NCI-H1694 treated with DMSO at 0.1 percent for 48 hours (cell line): ENCODE measurements around the gene CACNA2D1.
A peak's percentile ranks its signal among the peaks of the same experiment; 100 is the strongest.
"Not testable (repeated sequence)": the region's sequence is repeated elsewhere in the genome, so short reads cannot be mapped to it uniquely, and the experiment has no call there.

Experiments used
- DNase-seq: peaks from one replicate; lab custom pipeline; 2025; lab: John Stamatoyannopoulos, UW

CACNA2D1 gene

DNA sequence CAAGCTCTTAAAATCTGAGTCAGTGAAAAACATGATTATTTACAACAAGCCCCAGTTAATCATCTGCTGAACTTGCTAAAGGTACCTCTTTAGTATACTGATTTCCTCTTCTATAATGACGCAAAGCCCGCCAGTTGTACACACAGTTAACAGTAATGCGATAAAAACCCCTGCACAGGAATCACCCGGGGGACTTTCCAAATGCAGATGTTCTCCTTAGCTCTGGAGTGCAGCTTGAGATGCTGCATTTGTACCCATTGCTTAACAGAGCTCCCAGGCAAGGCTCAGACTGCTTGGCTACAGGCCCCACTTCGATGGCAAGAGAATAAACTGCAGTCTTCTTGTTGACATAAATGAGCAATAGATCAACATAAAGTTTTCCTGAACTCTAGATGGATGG, 394.1 kb downstream of the CACNA2D1 start:
- DNase-seq: no peak

DNA sequence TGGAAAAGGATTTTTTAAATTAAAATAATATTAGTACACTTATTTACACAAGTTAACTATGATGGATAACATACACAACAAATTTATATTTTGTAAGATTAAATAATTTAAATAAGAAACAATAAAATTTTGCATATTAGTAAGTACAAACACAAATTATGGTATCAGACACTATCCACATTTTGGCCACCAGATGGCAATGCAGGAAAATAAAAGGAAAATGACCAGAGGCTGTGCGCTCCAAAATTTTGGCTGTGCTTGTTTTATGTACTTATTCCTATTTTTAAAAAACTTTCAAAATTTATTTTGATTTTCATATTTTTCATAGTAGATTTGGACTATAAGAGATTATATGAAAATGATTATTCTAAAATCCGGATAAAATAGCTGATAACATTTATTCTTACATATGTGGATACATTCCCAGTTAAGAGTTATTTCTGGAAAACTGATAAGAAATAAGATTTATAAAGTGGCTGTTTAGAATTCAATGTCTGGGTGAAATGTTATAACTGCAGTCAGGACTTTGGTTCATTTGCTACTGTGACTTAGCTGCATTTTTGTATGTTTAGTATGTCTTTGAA, 399.0 kb downstream of the CACNA2D1 start:
- DNase-seq: peak; percentile 41

DNA sequence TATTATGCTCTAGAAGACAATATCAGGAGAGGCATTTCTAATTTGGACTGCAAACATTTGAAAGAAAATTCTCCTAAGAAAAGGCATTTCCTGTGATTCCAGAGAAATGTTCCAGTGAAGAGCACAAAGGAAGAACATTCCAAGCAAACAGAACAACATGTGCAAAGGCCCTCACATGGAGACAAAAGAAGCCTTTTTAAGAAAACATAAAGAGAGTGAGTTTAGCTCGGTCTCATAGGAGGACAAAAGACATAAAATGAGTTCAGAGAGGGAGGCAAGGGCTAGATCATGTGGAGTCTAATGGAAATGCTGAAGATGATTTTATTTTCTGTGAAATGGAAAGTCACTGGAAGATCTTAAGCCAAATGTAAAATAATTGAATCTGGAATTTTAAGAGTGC, 404.0 kb downstream of the CACNA2D1 start:
- no peak for DNase-seq

DNA sequence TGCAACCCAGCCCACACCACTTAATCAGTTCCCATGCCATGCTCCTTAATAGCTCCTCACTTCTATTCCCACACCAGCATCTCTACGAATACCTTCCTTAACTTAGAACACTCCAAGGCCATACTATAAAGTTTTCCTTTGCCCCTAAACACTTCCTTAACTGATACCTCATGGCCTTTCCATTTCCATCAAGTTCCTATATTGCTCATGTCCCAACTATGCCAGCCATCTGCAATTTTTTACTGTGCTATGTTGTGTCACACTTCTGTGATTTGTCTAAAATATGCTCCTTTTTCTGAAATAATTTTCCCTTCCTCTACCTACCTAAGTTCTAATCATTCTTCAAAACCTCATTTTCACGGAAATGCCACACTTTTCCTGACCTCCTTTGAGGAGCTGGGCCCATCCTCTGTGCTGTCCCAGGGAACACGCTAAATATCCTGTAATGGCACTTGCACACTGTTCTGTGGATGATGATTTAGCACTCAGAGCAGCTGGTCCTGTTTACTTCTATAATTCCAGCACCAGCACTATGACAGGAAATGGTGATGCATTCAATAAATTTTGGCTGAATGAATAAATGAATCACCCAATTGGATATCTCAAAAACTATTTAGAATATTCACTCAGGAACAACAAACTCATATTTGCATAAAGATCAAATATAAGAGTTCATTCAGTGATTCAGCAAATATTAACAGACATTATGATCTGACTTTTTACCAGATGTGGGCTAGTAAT, 407.3 kb downstream of the CACNA2D1 start:
- no peak for DNase-seq

DNA sequence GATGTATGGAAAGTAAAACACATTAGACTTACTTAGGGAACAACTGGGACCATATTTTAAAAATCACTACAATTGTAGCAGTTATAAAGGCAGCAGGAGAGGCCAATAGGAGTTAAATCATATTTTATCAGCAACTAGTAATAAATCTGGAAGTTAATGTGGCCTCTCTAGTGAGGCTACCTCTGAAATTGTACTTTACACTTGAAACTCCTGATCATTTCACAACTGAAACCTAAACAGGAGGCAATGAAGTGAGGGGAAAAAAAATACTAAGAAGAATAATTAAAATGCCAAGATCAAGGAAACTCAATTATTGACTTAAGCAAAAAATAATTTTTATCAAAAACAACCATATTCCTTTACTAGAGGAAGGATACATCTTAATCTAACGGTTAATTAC, 408.1 kb downstream of the CACNA2D1 start:
- no peak for DNase-seq

DNA sequence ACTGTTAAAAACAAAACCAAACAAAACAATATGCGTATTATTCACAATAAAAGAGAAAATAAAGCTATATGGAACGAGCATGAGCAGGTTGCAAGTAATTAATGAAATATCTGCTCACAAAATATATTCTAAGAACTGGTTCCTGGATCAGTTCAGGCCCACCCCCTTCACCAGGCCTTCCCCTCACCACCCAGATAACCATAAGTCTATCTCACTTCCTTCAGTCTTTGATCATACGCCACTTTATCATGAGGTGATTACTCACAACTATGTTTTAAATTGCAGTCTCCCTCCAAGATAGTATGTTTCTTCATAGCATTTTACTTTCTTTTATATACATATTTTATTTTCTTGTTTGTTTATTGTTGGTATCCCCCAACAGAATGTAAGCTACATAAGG, 410.7 kb downstream of the CACNA2D1 start:
- no peak for DNase-seq

DNA sequence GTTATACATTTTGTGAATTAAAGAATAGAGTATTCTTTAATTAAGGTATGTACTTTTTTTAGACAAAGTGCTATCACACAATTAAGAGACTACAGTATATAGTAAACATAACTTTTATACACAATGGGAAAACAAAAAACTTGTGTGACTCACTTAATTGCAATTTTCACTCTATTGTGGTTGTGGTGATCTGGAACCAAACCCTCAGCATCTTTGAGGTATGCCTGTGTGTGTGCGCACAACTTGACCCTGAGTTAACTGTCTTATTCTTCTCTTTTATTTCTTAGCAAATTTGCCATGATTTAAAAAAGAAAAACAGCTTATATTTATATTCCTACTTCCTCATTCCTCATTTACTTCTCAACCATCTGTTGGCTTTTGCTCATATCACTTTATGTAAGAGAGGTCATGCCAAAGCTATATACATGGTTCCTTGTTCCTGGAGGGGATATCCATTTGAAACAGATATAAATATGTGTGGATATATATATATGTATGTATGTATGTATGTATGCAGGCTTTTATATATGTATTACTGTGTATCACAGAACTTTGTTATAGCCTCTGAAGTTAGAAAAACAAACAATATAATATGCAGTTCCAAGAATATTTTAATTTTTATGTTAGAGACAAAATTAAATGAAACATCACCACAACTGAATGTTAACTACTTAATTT, 414.2 kb downstream of the CACNA2D1 start:
- no peak for DNase-seq

DNA sequence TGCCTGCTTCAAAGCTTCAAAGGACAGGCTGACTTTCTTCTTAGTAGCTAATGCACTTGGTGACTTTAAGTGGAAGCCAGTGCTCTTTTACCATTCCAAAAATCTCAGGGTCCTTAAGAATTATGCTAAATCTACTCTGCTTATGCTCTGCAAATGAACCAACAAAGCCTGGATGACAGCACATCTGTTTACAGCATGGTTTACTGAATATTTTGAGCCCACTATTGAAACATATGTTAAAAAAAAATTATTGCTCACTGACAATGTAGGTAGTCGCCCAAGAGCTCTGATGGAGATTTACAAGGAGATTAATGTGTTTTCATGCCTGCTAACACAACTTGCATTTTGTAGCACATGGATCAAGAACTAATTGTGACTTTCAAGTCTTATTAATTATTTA, 415.5 kb downstream of the CACNA2D1 start:
- no peak for DNase-seq

DNA sequence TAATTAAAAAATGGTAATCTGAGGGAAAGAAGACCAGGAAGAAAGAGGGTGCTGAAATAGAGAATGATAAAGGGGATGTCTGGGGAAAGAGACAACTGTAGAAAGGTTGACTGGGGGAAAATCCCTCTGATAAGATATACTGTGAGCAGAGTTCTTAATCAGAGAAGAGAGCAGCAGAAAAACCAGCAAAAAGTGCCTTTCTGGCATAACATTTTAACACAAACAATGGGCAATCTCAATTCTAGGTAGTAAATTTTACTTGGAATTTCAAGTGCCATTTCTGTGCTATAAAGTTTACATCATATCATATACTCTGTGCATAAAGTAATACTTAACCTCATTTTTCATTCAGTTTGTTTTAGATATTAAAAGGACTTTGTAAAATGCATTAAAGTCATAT, 421.9 kb downstream of the CACNA2D1 start:
- no peak for DNase-seq

DNA sequence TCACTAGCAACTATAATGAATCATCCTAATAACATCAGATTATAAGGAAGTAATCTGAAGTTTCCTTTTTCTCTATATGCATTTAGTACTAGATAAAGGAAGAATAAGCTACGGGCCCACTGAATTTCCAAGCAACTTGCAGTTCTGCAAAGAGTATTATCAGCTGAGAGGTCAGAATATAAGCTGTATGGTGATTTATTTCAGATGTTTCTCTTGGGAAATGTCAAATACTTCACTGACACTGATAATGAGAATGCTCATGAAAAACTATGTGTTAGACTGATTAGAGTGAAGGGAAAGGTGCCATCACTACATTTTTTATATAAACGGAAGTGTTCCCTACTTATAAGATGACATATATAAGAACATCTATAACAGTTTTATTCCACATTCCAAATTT, 422.5 kb downstream of the CACNA2D1 start:
- no peak for DNase-seq

DNA sequence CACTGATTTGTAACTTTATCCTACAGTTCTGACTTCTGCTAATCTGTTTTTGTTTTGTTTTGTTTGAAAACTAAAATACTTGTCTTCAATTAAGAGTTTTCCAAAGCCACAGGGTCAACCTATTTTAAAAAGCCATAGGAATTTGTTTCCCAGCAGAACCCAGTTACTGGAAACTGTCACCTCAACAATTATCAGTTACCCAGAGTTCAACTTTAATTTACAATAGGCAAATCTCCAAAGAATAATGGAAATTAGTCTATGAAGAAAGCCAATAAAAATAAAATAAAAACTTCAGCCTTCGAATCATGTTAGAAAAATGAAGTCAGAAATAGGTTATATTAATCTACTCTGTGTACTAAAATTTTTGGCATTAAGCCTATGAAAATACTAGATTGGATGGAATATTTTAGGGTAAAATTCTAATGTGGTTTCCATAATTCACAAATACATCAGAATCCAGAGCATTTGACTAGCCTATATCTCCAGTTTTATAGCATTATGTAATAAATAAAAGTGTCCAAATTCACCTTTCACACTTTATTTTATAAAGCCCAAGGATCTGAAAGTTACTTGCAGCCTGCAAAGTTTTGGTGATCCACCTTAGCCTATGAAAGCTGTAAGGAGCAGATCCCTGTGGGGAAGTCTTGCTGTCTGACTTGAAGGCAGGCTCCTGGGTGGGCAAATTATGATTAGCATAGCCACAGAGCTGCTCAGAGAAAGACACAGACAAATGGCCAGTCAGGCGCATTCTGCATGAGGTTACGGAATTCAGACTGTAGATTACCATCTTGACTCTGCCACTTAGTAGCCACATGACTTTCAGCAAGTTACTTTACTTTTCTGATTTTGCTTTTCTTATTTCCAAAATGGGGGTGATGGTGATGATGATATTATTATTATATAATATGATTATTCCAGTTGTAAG, 423.8 kb downstream of the CACNA2D1 start:
- DNase-seq: no peak

DNA sequence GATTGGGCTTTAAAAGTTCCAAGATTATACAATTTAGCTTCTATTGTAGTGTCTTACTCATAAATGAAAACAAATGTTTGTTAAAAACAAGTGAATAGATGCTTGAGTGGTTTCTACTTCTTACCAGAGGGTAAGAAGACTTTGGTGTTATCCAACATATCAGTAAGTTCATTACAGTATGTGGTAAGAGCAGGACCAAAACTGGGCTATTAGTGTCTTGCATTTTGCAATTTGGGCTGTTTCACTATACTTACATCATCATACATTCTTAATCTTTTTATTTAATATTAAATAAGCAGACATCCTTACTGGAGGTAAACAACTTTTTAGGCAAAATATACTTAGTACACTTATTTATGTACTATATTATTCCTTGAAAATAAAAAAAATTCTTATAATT, 425.4 kb downstream of the CACNA2D1 start:
- DNase-seq: no peak

DNA sequence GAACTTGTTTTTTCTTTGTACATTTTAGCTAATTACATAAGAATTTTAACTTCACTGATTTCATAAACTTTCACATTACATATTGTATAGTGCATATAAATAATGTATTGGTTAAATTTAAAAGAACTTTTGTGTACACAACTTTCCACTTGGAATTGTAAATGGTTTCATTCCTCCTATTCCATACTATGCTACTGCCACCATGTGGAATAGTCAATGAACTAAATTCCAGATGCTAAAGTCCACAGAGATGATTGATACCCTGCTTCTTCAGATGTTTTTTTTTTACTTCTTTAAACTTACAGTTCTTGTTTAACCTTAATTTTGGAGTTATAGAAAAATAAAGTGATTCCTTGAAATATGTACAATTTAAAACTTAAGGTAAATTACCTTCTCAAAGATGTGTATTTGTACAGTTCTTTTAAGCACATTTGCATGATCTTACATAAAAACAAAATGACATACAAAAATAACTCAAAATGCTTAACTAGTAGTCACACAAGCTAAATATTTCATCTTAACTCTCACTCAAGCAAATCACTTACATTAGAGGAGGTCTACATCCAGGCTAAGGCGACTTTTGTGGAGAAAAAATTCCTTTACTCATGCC, 426.1 kb downstream of the CACNA2D1 start:
- DNase-seq: peak; percentile 25

DNA sequence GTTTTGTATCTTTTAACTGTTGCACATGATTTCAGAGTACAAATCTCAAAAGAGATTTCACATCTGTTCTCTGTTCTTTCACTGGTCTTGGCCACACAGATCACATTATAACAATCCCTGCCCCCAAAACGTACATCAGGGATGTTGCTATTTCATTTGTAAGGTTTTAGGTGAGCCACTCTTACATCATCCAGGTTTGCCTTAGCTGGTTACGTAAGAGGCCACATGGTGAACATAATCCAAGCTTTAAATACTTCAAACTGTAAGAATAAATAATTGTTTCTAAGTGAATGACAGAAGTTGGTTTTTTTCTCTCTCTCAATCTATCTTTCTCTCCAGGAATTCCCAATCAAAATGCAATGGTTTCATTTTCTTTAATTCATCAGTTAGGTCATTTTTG, 427.8 kb downstream of the CACNA2D1 start:
- no peak for DNase-seq

DNA sequence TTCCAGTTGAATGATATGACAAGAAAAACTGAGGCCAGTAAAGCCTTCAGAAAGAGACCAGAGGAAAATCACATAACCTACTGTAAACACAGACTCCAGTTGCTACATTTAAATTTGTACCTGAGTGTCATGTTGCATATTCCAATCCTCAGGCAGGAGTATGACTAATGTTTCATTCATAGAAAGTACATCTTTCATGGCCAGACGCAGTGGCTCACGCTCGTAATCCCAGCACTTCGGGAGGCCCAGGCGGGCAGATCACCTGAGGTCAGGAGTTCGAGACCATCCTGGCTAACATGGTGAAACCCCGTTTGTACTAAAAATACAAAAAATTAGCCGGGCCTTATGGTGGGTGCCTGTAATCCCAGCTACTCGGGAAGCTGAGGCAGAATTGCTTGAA, 429.0 kb downstream of the CACNA2D1 start:
- not testable (repeated sequence) for DNase-seq

DNA sequence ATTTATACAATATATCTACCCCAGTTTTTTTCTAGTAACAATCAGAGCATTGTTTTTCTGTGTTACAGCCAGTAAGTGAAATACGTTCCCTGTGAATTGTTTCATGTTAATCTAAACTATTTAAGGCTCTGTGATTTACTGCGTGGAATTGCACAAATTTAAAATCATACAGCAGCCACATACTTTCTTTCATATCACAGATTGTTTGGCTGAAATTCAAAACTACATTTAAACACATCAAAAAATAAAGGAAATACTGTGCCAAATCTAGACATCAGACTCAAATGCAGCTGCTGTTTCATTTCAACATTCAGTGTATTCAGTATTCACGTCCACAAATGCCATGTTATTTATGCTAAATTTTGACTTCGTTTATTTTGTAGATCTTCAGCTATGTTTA, 431.1 kb downstream of the CACNA2D1 start:
- peak; percentile 44 for DNase-seq

DNA sequence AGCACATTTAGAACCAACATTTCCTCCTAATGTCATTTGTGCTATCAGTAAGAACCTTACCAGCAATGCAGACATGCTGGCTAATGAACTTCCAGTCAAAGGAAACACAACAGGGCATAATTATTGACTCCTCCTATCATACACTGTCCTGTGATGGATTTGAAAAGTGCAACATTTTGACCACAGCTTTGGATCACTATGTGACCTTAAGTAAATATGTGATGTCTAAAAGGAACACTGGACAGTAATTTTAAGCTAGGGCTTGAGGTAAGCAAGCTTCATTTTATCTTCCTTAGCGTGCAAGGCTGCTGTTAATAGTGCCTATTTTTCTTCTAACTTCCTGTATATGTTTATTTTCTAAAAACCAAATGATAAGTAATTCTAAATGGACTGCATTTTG, 433.2 kb downstream of the CACNA2D1 start:
- no peak for DNase-seq

DNA sequence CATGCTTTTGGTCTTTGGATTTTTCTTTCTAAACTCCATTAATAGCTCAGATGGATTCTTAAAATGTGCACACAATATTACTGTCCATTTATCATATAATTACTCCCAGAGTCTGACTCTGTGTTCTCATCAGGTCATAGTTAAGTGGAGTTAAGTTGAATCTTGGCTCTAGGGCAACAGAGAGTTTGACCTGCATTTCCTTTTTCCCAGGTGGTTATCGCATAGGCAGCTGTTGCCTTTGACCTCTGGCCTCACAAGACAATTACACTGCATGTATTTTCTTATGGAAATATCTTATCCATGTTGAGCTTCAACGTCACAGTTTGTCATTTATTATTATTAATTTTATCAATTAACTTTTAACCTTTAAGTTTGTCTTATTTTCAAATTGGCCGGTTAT, 436.3 kb downstream of the CACNA2D1 start:
- DNase-seq: no peak

DNA sequence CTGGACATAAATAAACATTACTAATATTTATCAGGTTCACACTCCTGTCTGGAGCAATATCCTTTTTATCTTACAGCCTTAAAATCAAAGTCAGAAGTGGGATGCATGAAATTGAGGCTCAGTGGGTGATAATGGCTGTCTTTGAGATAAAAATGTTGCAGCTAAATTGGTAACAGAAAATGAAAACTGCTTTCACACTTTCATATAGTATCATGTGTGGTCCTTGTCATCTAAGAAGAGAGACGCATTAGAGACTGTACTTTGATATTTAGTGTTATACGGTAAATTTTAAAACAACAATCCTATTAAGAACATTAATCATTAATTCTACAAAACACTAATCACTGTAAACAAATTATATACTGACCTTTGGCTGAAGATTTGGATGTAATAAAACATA, 438.5 kb downstream of the CACNA2D1 start:
- DNase-seq: no peak

DNA sequence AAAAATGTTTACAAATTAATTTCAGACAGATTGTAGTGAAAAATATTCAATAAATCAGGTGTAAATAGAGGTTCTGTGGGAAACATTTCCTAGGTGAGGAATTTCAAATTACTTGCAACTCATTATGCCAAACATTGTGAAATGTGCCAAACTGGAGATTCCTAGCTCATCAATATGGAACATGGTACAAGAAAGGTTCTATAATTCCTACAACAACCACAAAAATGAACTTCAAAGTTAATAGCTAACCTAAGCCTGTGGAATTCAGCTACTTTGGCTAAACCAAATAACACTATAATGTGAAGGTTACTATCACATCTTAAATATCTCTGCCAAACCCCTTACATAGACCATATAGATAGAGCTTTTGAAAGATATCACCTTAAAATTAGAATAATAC, 450.4 kb downstream of the CACNA2D1 start:
- DNase-seq: no peak

DNA sequence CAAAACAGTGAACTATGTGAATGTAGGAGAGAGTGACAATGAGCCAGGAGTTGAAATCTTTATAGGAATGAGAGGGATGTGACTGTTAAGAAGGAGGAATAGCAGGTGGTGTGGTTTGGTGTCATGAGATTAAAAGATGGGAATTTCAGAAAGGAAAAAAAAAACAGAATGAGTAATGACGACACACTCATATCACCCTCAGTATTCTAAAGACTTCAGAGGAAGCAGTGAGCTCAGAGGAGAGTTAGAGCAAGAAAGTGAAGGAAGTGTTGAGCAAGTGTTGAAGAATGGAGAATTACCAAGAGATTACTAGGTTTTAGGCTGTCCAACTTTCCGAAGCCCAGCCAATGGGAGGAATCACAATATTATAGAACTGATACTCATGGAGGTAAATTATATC, 453.2 kb downstream of the CACNA2D1 start:
- DNase-seq: no peak
